HG03520 (cell line): ENCODE measurements around the gene HDAC9.

Experiments used
- ATAC-seq: cut with Tn5 transposase; IDR thresholded peaks from one replicate; pipeline ENCODE4 v1.9.1; 2021; ENCODE audit warnings: mild to moderate bottlenecking, moderate library complexity; ENCODE audit not compliant: unreplicated experiment

HDAC9 gene

DNA sequence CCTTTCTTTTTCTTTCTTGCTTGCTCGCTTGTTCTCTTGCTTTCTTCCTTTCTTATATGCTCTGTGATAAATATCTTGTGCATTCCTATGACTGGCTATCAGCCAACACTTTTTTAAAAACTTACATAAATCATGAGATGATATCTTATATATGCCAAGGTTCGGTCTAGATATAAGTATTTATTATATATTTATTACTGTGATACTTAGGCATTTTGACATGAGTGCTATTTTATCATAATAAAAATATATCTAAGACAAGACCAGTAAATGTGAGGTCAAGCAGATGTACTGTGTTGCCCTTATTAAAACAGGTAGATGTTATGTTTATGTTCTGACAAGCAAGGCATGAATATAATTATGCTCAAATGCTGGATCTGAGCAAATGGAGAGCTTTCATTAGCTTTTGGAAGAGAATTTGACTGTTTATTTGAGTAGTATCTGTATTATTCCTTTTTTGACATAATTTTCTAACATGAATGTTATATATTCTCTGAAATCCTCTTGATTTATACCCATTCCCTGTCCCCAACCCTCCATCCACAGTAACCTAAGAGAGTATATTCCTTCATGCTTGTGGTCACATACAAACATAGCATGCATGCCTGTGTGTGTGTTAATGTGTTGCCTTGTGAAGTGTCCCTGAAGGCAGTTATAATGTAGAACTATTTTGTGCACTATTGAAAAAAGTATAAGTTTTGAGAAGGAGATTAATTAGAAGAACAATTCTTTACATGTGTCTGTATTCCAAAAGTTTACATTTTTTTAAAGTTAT, 158.0 kb downstream of the HDAC9 start:
- no peak for ATAC-seq

DNA sequence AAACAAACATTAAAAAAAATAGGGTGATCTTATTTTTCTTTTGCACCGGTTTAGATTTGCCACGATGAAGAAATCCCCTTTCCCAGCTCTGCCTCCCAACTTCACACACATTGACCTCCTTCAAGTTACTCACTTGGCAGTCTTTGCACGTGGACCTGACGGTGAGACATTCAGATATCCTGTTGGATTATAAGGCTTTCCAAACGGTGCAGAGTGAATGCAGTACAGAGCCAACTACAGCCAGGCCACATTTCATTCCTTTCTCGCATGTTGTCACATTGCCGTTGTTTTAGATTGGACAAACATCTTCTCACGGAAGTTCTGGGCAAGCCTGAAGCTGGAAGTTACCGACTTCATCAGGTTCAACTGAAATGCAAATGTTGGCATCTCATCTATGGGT, 159.2 kb downstream of the HDAC9 start:
- ATAC-seq = no peak

DNA sequence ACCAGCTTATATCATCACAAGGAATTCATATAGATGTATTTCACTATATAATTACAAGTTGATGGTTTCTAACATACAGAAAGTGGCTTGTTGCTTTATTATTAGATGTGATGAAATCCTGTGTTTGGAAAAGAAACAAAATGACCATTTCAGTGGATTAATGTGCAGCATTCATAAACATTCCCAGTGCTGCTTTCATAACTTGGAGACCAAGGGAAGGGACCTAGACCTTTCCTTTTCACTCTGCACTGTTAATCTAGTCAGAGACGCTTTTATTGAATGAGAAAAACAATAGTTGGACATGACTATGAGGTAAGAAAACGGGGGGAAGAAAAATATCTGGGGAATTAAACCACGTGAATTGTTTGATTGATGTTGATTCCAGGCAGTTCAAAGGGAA, 160.0 kb downstream of the HDAC9 start:
- ATAC-seq = no peak

DNA sequence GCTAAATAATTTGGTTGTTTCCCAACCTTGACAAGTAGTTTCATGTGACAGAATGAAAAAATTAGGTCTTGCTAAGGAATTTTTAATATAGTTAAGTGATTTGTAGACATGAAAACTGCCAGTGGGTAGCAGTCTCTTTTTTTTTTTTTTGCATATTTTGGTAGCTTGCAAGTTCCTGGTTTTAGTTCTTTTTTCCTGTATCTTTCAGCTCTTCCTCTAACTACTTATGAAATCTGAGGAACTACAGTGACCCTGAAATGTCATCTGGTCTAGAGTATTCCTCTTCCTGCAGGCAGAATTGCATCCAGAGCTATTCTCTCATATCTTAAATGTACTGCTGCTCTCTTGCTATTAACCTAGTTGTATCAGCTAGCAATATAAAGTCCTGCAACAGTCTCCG, 160.4 kb downstream of the HDAC9 start:
- ATAC-seq = no peak

DNA sequence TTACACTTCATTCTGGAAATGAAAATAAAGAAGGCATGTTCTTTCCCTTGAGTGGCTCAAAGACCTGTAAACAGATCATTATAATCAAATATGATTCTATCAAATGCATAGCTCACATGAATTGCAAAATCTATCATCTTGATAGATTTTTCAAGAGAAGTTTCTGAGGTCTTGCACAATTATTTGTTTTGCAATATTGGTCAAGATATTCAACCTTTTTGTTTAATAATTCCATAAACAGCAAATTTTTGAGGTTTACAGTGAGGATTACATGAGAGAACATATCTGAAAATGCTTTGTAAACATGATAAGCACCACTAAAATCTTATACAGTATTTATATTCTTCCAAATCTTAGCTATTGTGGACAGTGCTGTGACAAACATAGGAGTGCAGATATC, 160.8 kb downstream of the HDAC9 start:
- ATAC-seq = no peak

DNA sequence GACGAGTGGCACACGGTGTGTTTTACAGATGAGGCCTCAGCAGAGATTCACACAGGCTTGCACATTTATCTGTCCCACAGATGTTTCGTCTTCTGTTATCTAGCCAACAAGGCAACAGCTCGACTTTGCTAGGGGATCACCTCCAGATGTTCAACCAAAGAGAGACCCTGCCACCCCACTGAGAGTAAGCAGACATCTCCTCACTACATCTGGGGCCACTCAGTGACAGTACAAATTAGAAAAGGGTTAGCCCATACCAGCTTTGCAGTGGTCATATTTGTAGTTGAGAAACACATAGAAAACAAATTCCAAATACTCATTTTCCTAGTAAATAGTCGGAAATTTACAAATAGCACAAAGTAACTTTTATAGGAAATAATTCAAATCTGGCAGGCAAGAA, 164.2 kb downstream of the HDAC9 start:
- ATAC-seq = no peak

DNA sequence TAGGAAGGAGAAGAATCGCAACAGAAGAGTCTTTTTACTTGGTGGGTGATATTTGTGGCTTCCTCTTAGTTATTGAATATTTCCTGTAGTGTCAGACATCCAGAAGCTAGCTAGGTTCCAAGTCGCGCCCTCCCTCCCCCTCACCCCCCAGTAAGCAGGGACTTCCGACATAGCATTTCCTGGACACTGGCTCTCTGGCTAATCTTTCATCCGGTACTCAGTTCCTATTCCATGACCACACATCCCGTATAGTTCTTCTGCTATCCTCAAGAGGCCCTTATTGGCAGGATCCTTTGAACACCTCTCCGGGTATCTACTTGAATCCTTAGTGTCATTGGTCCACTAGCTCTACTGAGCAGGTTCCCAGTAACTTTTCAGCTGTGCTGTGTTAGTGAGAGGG, 167.8 kb downstream of the HDAC9 start:
- no peak for ATAC-seq

DNA sequence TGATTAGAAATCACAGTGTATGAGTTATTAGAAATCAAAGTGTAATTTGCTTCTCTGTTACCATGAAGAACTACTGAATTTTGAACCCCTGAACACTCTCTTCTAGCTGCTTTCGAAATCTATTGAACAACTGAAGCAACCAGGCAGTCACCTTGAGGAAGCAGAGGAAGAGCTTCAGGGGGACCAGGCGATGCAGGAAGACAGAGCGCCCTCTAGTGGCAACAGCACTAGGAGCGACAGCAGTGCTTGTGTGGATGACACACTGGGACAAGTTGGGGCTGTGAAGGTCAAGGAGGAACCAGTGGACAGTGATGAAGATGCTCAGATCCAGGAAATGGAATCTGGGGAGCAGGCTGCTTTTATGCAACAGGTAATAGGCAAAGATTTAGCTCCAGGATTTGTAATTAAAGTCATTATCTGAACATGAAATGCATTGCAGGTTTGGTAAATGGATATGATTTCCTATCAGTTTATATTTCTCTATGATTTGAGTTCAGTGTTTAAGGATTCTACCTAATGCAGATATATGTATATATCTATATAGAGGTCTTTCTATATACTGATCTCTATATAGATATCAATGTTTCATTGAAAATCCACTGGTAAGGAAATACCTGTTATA, 170.7 kb downstream of the HDAC9 start:
- ATAC-seq = peak; percentile 98

DNA sequence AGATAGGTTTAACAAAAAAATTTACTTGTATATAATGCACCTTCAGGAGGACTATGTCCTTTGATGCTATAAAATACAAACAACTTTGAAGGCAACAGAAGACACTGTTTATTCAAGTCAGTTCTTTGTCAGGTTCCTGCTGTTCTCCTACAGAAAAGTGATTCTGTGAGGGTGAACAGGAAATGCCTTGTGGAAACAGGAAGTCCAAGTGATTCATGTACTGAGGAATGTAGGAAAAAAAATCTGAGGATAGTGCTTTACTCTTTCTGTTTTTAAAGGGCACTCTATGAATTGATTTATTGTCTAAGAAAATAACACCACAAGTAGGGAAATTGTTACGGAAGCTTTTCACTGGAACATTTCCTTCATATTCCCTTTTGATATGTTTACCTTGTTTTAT, 171.9 kb downstream of the HDAC9 start:
- no peak for ATAC-seq

DNA sequence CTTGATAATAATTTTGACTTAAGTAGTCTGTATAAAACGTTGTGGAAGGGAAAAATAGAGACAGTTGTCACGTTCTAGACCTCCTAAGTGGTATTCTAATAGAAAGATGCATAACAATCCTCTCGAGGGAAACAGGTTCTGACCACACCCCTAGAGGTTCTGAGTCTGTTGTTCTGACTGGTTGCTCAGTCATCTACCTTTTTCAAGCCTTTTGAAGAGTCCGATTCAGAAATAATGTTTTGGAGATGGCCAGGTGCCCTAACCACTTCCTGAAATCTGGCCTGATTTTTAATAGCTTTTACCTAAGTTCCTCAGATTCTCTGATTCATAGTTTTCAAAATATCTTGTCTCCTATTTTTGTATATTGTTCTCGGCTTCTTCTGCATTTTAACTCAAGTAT, 175.6 kb downstream of the HDAC9 start:
- no peak for ATAC-seq

DNA sequence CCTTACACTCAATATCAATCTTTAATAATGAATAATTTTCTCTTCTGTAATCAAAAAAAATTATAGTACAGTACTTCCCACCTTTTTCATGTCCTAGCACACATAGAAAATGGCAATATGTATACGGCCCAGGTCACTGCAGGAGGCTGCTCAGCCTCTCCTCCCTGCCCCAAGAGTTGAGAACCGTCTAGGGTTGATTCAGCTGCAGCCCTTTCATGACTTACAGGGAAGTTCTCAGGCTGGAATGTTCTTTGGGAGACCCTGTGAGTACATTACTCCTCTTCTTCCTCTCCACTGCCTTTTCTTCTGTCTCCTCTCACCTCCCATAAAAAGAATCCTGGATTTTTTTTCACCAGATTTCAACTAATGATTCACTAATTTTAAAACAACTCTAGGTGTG, 180.0 kb downstream of the HDAC9 start:
- no peak for ATAC-seq

DNA sequence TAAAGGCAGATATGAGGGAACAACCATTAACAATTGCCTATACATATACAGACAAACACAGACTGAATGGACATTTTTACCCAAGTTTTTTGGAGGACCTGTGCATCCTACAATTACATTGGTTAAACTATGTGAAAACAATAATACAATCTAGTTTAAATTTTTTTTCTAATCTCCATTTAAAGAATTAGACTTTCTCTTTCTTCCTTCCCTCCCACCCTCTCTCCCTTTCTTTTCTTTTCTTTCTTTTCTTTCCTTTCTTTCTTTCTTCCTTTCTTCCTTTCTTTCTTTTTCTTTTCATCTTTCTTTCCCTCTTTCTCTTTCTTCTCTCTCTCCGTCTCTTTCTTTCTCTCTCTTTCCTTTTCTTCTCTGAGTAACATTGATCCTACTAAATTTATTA, 183.7 kb downstream of the HDAC9 start:
- ATAC-seq = no peak

DNA sequence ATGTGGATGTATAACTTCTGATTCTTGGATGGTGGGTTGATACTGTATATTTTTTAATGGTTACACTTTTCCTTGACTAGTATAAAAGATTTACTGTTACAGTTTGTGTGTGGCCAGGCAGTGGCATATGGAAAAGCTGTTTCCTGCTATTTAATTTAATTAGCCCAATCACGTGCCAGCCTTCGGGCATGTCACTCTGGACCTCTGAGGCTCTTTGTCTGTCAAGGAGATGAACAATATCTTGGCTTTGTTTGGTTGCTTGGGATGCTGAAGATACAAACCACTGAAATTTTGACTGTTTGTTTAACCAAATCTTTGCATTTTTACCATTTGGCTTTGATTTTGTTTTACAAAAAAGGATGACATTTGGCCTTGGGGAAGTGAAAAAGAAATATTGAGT, 185.0 kb downstream of the HDAC9 start:
- ATAC-seq = no peak

DNA sequence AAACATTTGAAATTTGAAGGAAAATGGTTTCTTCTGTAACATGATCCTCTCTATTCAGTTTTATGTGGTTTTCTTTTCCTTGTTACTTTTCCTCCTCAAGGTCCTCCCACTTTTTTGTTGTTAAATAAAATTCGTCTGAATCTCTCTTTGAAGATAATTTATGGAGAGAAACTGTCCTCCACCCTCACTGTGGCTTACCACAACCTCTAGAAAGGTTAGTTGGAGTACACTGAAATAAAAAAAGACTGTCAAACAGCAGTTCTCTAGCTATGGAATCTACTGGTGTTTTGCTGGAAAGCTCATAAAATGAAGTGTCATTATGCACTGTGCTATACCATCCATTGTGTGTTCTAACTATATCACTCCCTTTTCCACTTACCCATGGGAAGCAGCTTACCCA, 189.4 kb downstream of the HDAC9 start:
- ATAC-seq = no peak

DNA sequence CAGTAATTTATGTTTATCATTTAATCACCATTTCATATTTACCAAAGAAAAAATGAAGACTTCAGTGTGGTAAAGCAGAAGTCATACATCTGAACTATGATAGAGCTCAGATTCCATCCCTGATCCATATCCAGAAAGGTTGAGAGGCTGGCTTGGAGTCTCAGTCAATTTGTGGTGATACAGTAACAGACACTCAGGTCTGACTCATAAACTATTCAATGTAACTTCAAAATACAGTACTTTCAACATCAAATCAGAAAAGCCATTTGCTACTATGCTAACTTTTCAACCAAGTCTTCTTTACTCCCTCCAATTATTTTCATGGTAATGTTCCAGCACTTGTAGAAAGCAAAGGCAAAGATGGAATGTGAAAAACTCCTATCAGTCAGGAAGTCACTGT, 190.4 kb downstream of the HDAC9 start:
- ATAC-seq = no peak

DNA sequence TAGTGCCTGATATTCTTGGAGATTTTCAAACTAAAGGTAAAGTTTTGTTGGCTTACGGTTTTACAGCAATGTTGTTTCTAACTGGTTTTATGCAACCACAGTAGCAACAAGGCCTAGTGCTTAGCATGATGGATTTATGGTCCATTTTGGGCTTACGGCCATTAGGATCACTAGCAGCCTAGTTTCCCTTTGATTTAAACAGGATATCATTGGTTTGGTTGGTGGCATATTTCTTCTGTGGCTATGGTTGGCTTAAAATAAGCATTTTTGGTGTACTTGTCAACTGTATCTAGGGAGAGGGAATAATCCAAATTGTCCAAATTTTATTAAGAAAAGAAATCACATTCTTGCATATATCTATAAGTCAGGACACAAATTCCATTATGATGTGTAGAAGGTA, 194.0 kb downstream of the HDAC9 start:
- ATAC-seq = no peak

DNA sequence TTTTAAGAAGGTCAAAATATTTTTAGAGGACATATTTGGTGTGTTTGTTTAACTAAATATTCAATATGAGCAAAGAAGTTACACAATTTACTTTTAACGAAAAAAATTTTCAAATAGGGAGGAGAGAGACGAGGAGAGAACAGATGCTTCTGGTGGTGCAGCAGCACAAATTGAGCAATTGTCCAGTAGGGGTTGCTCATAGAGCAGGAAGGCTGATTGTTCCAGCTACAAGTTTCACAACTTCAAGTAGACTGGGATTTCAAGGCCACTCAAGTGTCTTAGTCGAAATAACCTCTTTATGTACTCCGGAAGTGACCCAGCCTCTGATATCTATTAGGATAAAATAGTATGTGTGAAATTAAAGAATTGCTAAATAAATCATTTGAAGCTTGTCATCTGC, 197.9 kb downstream of the HDAC9 start:
- no peak for ATAC-seq

DNA sequence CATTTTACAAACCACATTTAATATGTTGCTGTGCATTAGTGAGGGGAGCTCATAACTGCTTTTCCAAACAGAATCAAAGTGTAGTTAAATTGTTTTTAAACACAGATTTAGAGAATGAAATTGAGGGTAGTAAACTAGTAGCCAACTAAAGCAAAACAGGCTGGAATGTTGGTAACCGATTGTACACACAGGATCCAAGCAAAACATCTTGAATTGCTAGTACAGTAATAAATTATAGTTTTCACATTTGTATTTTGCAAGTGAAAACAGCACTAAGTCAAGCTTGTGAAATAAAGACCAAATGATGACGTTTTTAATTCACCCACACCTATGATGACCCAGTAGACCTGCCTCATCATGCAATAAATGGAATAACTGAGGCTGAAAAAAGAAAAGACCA, 198.3 kb downstream of the HDAC9 start:
- no peak for ATAC-seq

DNA sequence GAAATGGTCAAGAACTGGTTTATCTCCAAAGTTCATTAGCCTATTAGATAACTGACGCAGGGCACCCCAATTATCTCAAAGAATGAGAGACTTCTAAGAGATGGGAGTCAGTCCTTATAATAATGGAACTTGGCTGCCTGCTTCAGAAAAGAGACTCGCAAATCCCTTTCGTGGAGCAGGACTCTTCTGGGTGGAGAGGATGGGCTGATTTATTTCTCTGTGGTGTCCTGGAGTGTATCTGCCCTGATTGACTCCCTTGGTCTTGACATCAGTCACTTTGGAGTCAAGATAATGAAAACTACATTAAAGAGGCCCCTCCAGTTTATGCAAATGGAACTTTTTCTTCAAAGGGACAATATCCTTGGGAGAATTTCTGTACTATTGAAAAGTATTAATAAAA, 198.9 kb downstream of the HDAC9 start:
- ATAC-seq = no peak

DNA sequence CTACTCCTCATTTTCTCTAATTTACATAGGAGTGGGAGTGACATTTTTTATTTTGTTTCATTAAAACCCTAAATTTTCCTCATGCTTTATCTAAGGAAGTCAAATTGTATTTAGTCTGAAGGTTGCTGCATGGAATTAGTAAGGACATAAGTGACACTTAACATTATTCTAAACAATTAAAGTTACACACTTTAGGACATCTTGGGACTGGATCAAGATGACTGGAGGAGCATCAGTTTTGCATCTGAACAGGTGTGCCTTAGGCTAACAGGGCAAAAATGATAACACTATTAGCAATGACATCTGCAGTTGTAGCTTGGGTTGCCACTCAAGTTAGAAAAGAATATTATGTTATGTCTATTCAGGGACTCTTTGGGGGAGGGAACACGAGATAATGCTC, 199.4 kb downstream of the HDAC9 start:
- ATAC-seq = no peak

DNA sequence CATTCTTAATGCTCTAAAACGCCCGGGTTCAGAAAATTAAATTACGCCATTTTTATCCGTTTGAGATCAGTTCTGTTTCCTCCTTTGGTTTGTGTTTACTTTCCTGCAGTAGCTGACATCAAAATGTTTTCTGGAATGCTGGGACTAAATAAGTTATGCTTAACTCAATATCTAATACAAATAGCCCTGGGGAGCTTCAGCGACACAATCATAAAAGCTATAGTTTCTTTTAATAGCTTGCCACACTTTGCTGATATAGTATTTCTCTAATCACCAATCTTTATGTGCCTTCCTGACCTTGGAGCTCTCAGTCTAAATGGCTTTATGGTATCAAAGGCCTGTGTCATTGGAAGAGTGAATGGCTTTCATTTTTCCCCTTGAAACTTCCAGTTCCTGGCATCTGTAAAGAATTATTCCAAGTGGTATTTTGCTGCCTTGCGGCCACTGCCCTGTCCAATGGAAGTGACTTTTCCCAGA, 202.7 kb downstream of the HDAC9 start:
- ATAC-seq = no peak

DNA sequence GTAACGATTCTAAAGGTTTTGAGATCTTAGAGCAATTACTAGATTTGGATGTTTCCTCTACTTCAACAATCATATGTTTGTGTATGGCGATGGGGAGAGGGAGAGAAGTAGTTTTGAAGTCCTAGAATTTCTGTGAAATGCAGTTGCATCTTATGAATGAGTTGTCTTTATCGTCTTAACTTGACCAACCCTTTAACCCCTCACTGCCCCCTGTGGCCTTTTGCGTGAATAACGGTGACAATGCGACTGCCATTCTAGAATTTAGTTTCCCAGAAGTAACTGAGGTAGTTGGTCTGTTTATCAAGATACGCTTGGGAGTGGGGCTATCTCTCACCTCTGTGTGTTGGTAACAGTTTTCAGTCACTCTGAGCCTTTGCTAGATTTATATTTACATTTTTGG, 204.6 kb downstream of the HDAC9 start:
- no peak for ATAC-seq
